Measurements from ENCODE around the gene PPP1R12A. TPM values are rescaled to one million over a fixed set of nuclear protein-coding genes. Genes with fewer than 3 reads are reported as not detected.

PPP1R12A gene
- total and polyA plus RNA-seq, 9 donors = 28.9 to 104 (median 75.3) TPM

DNA sequence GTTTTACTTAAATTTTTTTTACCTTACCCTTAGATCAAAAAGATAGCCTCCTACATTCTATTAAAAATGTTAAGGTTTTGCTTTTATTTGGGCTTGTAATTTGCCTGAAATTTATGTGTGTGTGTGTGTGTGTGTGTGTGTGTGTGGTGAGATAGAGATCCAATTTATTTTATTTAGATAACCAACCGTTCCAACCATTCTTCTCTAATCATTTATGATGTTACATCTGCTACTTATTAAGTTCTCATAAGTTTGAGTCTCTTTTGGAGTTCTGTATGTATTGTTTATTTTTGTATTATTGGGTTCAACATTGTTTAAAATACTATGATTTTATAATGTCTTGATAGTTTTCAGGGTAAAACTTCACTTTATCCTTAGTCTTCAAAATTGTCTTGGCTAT lies 173.6 kb downstream of the PPP1R12A start:
- no peaks in the 10 kb centered on the region for H3K9me3 ChIP-seq
- 21 to 29% (median 26%) methylated on average over 1 of the region's 1 CpG for WGBS, 3 donors
- H3K4me3 ChIP-seq = no peak overlapping the region
- no peak for TF ChIP-seq POLR2A (IDR thresholded peaks at IDR 0.05)
- no peak for TF ChIP-seq EP300 (IDR thresholded peaks at IDR 0.05)
- TF ChIP-seq, protein P1, sequence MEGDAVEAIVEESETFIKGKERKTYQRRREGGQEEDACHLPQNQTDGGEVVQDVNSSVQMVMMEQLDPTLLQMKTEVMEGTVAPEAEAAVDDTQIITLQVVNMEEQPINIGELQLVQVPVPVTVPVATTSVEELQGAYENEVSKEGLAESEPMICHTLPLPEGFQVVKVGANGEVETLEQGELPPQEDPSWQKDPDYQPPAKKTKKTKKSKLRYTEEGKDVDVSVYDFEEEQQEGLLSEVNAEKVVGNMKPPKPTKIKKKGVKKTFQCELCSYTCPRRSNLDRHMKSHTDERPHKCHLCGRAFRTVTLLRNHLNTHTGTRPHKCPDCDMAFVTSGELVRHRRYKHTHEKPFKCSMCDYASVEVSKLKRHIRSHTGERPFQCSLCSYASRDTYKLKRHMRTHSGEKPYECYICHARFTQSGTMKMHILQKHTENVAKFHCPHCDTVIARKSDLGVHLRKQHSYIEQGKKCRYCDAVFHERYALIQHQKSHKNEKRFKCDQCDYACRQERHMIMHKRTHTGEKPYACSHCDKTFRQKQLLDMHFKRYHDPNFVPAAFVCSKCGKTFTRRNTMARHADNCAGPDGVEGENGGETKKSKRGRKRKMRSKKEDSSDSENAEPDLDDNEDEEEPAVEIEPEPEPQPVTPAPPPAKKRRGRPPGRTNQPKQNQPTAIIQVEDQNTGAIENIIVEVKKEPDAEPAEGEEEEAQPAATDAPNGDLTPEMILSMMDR (IDR thresholded peaks at IDR 0.05) = no peak
- intact Hi-C loops (cut with DNase I) = no loop called here
- DNase-seq = no peak
- H3K27me3 ChIP-seq = no peaks in the 10 kb centered on the region
- H3K36me3 ChIP-seq = no peaks in the 10 kb centered on the region
- no peaks in the 10 kb centered on the region for H3K4me1 ChIP-seq (ENCODE audit: insufficient read depth)
- no peak overlapping the region for H3K27ac ChIP-seq

GRCh38 chr12:79747274-79747673 lies 187.6 kb downstream of the PPP1R12A start:
- TF ChIP-seq EP300 (IDR thresholded peaks at IDR 0.05) (no peak), POLR2A (IDR thresholded peaks at IDR 0.05) (no peak)
- TF ChIP-seq, protein P1 (IDR thresholded peaks at IDR 0.05) = no peak

GRCh38 chr12:79737875-79738718 lies 196.8 kb downstream of the PPP1R12A start:
- DNase-seq = peak in 2 of 5 donors; percentile 16 to 33
- no peak for TF ChIP-seq EP300 (IDR thresholded peaks at IDR 0.05)
- TF ChIP-seq POLR2A (IDR thresholded peaks at IDR 0.05) = no peak
- TF ChIP-seq, protein P1 (IDR thresholded peaks at IDR 0.05) = peak in 2 of 3 donors; percentile 56 to 59
- H3K4me1 ChIP-seq (ENCODE audit: insufficient read depth) = no peaks in the 10 kb centered on the region
- 24 to 39% (median 29%) methylated on average over 4 of the region's 4 CpGs for WGBS, 3 donors
- intact Hi-C loops (cut with DNase I) = loop anchor here in 1 of 4 donors (5.0 kb wide), 1 partner anchor 336 kb away; no protein-coding TSS in a partner anchor
- no peak overlapping the region for H3K4me3 ChIP-seq
- H3K9me3 ChIP-seq = no peaks in the 10 kb centered on the region
- no peaks in the 10 kb centered on the region for H3K27me3 ChIP-seq
- no peaks in the 10 kb centered on the region for H3K36me3 ChIP-seq
- H3K27ac ChIP-seq = no peak overlapping the region

More at GRCh38 chr12:79747274-79747673, 187.6 kb downstream of the PPP1R12A start:
- no peaks in the 10 kb centered on the region for H3K27me3 ChIP-seq
- no peaks in the 10 kb centered on the region for H3K4me1 ChIP-seq (ENCODE audit: insufficient read depth)
- DNase-seq = no peak
- H3K36me3 ChIP-seq = no peaks in the 10 kb centered on the region
- intact Hi-C loops (cut with DNase I) = no loop called here
- H3K4me3 ChIP-seq = no peak overlapping the region
- no peak overlapping the region for H3K27ac ChIP-seq
- H3K9me3 ChIP-seq = no peaks in the 10 kb centered on the region

DNA sequence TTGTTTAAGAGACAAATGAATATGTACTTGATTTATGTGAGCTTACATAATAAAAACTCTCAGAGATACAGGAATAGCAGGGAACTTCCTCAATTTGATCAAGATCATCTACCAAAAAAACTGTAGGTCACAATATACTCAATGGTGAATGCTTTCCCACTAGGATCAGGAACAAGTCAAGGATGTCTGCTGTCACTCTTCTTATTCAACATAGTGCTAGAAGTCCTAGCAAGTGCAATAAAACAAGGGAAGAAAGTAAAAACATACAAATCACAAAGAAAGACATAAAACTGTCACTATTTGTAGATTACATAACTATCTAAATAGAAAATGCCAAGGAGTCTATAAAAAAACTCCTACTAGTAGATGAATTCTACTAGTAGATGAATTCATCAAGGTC lies 202.3 kb downstream of the PPP1R12A start:
- H3K4me3 ChIP-seq = no peak overlapping the region
- intact Hi-C loops (cut with DNase I) = no loop called here
- no peaks in the 10 kb centered on the region for H3K27me3 ChIP-seq
- DNase-seq = no peak
- no peaks in the 10 kb centered on the region for H3K36me3 ChIP-seq
- no peak overlapping the region for H3K27ac ChIP-seq
- no peaks in the 10 kb centered on the region for H3K9me3 ChIP-seq
- TF ChIP-seq POLR2A (IDR thresholded peaks at IDR 0.05) (no peak), EP300 (IDR thresholded peaks at IDR 0.05) (no peak)
- TF ChIP-seq, protein P1 (IDR thresholded peaks at IDR 0.05) = no peak
- no peaks in the 10 kb centered on the region for H3K4me1 ChIP-seq (ENCODE audit: insufficient read depth)
